ENCODE data around the gene CCNB2.

CCNB2 gene

GRCh38 chr15:59063042-59063441, 41.9 kb upstream of the CCNB2 start:
- Histone ChIP-seq H3K27ac (replicated peaks) (peak overlapping the region; percentile 34), H3K4me3 (replicated peaks; ENCODE audit: insufficient read depth, low read length) (no peak overlapping the region), H3K27me3 (ENCODE audit: insufficient read depth, poor library complexity, severe bottlenecking) (no peaks in the 10 kb centered on the region)
- TF ChIP-seq POLR2AphosphoS5 (IDR thresholded peaks at IDR 0.05; ENCODE audit: low read depth) (no peak), GABPA (IDR thresholded peaks at IDR 0.05; ENCODE audit: low read depth) (no peak)
- TF ChIP-seq, protein P1, sequence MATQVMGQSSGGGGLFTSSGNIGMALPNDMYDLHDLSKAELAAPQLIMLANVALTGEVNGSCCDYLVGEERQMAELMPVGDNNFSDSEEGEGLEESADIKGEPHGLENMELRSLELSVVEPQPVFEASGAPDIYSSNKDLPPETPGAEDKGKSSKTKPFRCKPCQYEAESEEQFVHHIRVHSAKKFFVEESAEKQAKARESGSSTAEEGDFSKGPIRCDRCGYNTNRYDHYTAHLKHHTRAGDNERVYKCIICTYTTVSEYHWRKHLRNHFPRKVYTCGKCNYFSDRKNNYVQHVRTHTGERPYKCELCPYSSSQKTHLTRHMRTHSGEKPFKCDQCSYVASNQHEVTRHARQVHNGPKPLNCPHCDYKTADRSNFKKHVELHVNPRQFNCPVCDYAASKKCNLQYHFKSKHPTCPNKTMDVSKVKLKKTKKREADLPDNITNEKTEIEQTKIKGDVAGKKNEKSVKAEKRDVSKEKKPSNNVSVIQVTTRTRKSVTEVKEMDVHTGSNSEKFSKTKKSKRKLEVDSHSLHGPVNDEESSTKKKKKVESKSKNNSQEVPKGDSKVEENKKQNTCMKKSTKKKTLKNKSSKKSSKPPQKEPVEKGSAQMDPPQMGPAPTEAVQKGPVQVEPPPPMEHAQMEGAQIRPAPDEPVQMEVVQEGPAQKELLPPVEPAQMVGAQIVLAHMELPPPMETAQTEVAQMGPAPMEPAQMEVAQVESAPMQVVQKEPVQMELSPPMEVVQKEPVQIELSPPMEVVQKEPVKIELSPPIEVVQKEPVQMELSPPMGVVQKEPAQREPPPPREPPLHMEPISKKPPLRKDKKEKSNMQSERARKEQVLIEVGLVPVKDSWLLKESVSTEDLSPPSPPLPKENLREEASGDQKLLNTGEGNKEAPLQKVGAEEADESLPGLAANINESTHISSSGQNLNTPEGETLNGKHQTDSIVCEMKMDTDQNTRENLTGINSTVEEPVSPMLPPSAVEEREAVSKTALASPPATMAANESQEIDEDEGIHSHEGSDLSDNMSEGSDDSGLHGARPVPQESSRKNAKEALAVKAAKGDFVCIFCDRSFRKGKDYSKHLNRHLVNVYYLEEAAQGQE (IDR thresholded peaks at IDR 0.05; ENCODE audit: insufficient replicate concordance, low read depth), result no peak
- peak; percentile 1 to 16 for DNase-seq (ENCODE audit: low read depth in 1 of 2, low spot score in 1 of 2)

- H3K4me3 ChIP-seq (replicated peaks; ENCODE audit: insufficient read depth, low read length), result no peak overlapping the region
- no peaks in the 10 kb centered on the region for H3K27me3 ChIP-seq (ENCODE audit: insufficient read depth, poor library complexity, severe bottlenecking)
- TF ChIP-seq SPI1 (IDR thresholded peaks at IDR 0.05; ENCODE audit: borderline replicate concordance, low read depth) (no peak), CTCF (IDR thresholded peaks at IDR 0.05; ENCODE audit: insufficient read depth, low read length) (no peak), POLR2AphosphoS5 (IDR thresholded peaks at IDR 0.05; ENCODE audit: low read depth) (no peak), GABPA (IDR thresholded peaks at IDR 0.05; ENCODE audit: low read depth) (no peak)
- TF ChIP-seq, protein P1 (IDR thresholded peaks at IDR 0.05; ENCODE audit: insufficient replicate concordance, low read depth), result no peak
- DNase-seq (ENCODE audit: low read depth in 1 of 2, low spot score in 1 of 2), result no peak
- H3K27ac ChIP-seq (replicated peaks), result no peak overlapping the region
Observed at GRCh38 chr15:59069430-59069829, 35.5 kb upstream of the CCNB2 start.

DNA sequence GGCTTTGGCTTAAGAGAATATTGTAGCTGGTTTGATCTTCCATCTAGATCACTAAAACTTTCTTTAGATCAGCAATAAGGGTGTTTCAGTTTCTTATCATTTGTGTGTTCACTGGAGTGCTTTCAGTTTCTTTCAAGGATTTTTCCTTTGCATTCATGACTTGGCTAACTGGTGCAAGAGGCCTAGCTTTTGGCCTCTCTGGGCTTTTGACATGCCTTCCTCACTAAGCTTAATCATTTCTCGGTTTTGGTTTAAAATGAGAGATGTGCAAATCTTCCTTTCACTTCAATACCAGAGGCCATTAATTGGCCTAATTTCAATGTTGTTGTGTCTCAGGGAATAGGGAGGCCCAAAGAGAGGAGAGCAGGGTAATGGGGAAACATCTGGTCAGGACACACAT, 30.3 kb upstream of the CCNB2 start:
- Histone ChIP-seq H3K27me3 (ENCODE audit: insufficient read depth, poor library complexity, severe bottlenecking) (no peaks in the 10 kb centered on the region), H3K4me3 (replicated peaks; ENCODE audit: insufficient read depth, low read length) (no peak overlapping the region), H3K27ac (replicated peaks) (no peak overlapping the region)
- TF ChIP-seq CTCF (IDR thresholded peaks at IDR 0.05; ENCODE audit: insufficient read depth, low read length), result no peak
- no peak for TF ChIP-seq POLR2AphosphoS5 (IDR thresholded peaks at IDR 0.05; ENCODE audit: low read depth)
- TF ChIP-seq SPI1 (IDR thresholded peaks at IDR 0.05; ENCODE audit: borderline replicate concordance, low read depth), result no peak
- TF ChIP-seq, protein P1 (IDR thresholded peaks at IDR 0.05; ENCODE audit: insufficient replicate concordance, low read depth), result no peak
- no peak for TF ChIP-seq GABPA (IDR thresholded peaks at IDR 0.05; ENCODE audit: low read depth)
- no peak for DNase-seq (ENCODE audit: low read depth in 1 of 2, low spot score in 1 of 2)

Data from HL-60 (cell line).